Activated T-helper 17 cell treated with anti-CD3 and anti-CD28 coated beads, Interleukin-2, amount 50 U/mL, for 72 hours (primary cell): ENCODE measurements around the gene ASB5. TPM values are rescaled to one million over a fixed set of nuclear protein-coding genes. Genes with fewer than 3 reads are reported as not detected.
A peak's percentile ranks its signal among the peaks of the same experiment; 100 is the strongest.
"Not testable (repeated sequence)": the region's sequence is repeated elsewhere in the genome, so short reads cannot be mapped to it uniquely, and the experiment has no call there.

ENCODE experiments used
- ATAC-seq: fragments of 150-1000 bp; cut with Tn5 transposase; replicated peaks from 2 replicates; pipeline ENCODE4 v1.10.0; 2021; ENCODE audit warnings: mild to moderate bottlenecking, moderate library complexity
- H3K27ac Mint-ChIP-seq: one replicate; pipeline ENCODE4 v1.8.0; 2022; ENCODE audit warnings: mixed read lengths
- H3K27me3 Mint-ChIP-seq: one replicate; pipeline ENCODE4 v1.8.0; 2022; ENCODE audit warnings: mixed read lengths
- H3K36me3 Mint-ChIP-seq: one replicate; pipeline ENCODE4 v1.8.0; 2022; ENCODE audit warnings: low read depth, mild to moderate bottlenecking, mixed read lengths
- H3K4me1 Mint-ChIP-seq: one replicate; pipeline ENCODE4 v1.8.0; 2022; ENCODE audit warnings: mixed read lengths
- H3K4me3 Mint-ChIP-seq: one replicate; pipeline ENCODE4 v1.8.0; 2022; ENCODE audit warnings: mild to moderate bottlenecking, mixed read lengths
- H3K9me3 Mint-ChIP-seq: one replicate; pipeline ENCODE4 v1.8.0; 2022; ENCODE audit warnings: mixed read lengths
- total RNA-seq, 2 donors: library from RNA; stranded (reverse); gene quantifications; one replicate each; pipeline ENCODE4 v1.2.3, GENCODE V29; 2022

The ASB5 gene
- total RNA-seq, 2 donors from 2014 or later = not detected

GRCh38 chr4:176292920-176293319 lies 23.9 kb upstream of the ASB5 start:
- no peak for ATAC-seq
- H3K36me3 Mint-ChIP-seq = no peaks in the 10 kb centered on the region
- H3K27me3 Mint-ChIP-seq = peaks cover 3% of the 10 kb centered on the region
- H3K4me3 Mint-ChIP-seq = no peak overlapping the region
- H3K9me3 Mint-ChIP-seq = no peaks in the 10 kb centered on the region
- H3K27ac Mint-ChIP-seq = no peak overlapping the region
- H3K4me1 Mint-ChIP-seq = no peaks in the 10 kb centered on the region

DNA sequence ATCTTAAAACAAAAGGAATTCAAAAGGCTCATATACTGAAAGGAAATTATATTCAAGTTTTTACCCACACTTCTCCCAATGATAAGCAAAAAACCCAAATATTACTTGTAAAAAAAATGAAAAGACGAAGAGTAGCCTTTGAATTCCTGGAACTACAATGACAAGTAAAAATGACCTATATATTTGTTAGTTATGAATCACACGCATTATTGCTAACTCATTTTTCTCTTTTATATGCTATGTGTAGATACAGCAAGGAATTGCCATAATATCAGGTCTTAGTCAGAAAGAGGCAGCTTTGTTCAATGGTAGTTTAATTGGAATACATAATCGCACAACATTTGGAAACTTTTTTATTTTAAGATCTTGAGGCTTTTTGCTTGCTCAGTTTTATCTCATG lies 22.7 kb upstream of the ASB5 start:
- no peak for ATAC-seq
- Mint-ChIP-seq H3K4me3 (no peak overlapping the region), H3K27me3 (peaks cover 3% of the 10 kb centered on the region), H3K4me1 (no peaks in the 10 kb centered on the region), H3K27ac (no peak overlapping the region), H3K9me3 (no peaks in the 10 kb centered on the region), H3K36me3 (no peaks in the 10 kb centered on the region)

GRCh38 chr4:176290520-176290919 lies 21.5 kb upstream of the ASB5 start:
- no peaks in the 10 kb centered on the region for H3K4me1 Mint-ChIP-seq
- no peak overlapping the region for H3K27ac Mint-ChIP-seq
- no peak overlapping the region for H3K4me3 Mint-ChIP-seq
- H3K9me3 Mint-ChIP-seq = no peaks in the 10 kb centered on the region
- H3K27me3 Mint-ChIP-seq = peaks cover 3% of the 10 kb centered on the region
- H3K36me3 Mint-ChIP-seq = no peaks in the 10 kb centered on the region
- ATAC-seq = no peak

DNA sequence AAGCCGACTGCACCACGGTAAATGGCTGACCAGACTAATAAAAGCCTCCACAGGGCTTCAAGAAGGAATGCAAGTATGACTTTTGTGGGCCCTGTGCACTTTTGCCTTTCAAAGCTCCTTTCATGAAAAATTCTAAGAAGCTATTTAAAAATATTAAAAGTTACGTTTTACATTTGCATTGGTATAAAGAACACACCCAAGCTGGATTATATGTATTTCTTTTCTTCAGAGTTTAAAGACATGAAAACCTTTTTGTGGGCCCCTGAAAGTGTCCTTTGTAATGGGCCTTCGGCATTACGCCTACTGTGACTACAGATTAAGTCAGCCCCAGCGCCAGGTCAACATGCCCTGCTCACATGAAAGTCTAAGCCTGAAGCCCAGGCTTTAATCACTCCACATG lies 20.5 kb upstream of the ASB5 start:
- no peaks in the 10 kb centered on the region for H3K36me3 Mint-ChIP-seq
- H3K27ac Mint-ChIP-seq = no peak overlapping the region
- ATAC-seq = no peak
- no peak overlapping the region for H3K4me3 Mint-ChIP-seq
- H3K27me3 Mint-ChIP-seq = peaks cover 3% of the 10 kb centered on the region
- H3K4me1 Mint-ChIP-seq = no peaks in the 10 kb centered on the region
- no peaks in the 10 kb centered on the region for H3K9me3 Mint-ChIP-seq

- peaks cover 3% of the 10 kb centered on the region for H3K27me3 Mint-ChIP-seq
- H3K27ac Mint-ChIP-seq = no peak overlapping the region
- no peaks in the 10 kb centered on the region for H3K9me3 Mint-ChIP-seq
- ATAC-seq = no peak
- H3K4me3 Mint-ChIP-seq = no peak overlapping the region
- no peaks in the 10 kb centered on the region for H3K36me3 Mint-ChIP-seq
- no peaks in the 10 kb centered on the region for H3K4me1 Mint-ChIP-seq
Measured at GRCh38 chr4:176288020-176288419, 19.0 kb upstream of the ASB5 start.

DNA sequence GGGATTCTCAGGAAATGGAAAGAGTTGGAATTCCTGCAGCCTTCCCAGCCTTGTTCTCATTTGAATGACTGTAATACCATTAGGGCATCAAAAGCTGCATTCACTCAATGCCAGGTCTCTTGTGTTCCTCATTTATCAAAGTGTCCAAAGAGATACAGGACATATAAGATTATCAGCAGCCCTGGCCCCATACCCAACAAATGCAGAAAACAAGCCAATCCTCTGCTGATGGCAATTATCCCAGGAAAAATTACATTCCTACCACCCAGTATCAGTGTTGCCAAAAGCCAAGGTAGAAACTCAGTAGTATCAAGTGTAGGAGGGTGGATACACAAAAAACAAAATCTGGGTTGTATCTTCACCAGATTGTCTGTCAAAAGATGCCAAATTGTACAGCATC lies 18.5 kb upstream of the ASB5 start:
- no peaks in the 10 kb centered on the region for H3K36me3 Mint-ChIP-seq
- no peak overlapping the region for H3K27ac Mint-ChIP-seq
- H3K9me3 Mint-ChIP-seq = no peaks in the 10 kb centered on the region
- H3K27me3 Mint-ChIP-seq = peaks cover 3% of the 10 kb centered on the region
- no peak for ATAC-seq
- H3K4me1 Mint-ChIP-seq = no peaks in the 10 kb centered on the region
- H3K4me3 Mint-ChIP-seq = no peak overlapping the region

DNA sequence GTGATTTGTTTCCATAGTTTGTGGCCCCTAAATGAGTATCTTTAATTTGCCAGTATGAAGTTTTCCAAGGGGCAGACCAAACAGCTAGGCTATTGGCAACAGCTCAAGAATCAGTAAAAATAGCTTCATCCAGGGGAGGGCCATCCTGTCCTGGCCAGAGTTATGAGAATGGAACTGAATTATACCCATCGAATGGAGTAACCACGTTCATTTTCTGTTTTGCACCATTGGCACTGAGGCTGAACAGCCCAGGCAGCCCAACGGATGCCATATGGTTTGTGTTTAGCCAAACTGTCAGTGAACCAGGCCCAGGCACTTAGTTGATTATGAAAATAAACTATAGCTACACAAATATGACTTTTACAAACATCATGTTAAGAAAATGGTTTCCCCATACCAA lies 17.7 kb upstream of the ASB5 start:
- Mint-ChIP-seq H3K36me3 (no peaks in the 10 kb centered on the region), H3K4me1 (no peaks in the 10 kb centered on the region), H3K27ac (no peak overlapping the region), H3K27me3 (peaks cover 3% of the 10 kb centered on the region), H3K4me3 (no peak overlapping the region), H3K9me3 (no peaks in the 10 kb centered on the region)
- ATAC-seq = no peak

GRCh38 chr4:176279560-176279959 lies 10.5 kb upstream of the ASB5 start:
- ATAC-seq, H3K36me3 Mint-ChIP-seq, H3K9me3 Mint-ChIP-seq, H3K27ac Mint-ChIP-seq, H3K4me1 Mint-ChIP-seq, H3K4me3 Mint-ChIP-seq: not testable (repeated sequence)
- H3K27me3 Mint-ChIP-seq = peaks cover 18% of the 10 kb centered on the region

DNA sequence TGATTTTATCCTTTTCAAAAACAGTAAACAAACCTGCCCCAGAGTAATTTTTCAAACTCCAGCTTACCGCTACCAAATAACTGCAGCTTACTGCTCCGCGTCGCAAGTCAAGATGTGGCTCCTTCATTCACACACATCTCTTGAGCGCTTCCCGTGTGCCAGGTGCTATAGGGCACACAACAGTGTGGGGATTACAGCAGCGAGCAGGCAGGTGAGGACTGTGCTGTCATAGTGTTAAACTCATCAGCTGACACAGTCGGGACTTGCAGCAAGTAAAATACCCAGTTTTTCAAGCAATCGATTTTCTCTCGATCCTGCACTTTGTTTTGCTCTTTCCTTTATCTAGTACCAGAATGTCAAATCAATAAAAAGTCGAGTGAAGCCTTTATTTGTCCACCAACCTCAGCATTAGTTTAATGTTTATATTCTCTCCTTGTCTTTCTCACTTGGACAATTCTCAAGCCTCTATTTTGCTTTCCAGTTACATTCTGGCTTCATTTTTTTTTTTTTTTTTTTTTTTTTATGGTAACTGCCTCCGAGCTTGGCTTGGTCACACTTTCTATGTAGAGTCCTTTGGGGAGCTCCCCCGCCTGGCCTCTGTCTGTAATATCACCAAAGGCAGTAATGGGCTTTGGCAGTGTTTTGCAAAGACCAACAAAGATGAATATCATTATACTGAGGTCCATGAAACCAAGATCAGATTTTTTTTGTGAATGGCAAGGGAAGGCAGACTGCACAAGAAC lies 8.3 kb upstream of the ASB5 start:
- Mint-ChIP-seq H3K27ac (no peak overlapping the region), H3K9me3 (no peaks in the 10 kb centered on the region), H3K4me1 (no peaks in the 10 kb centered on the region), H3K4me3 (no peak overlapping the region), H3K36me3 (no peaks in the 10 kb centered on the region), H3K27me3 (peaks cover 18% of the 10 kb centered on the region)
- no peak for ATAC-seq

DNA sequence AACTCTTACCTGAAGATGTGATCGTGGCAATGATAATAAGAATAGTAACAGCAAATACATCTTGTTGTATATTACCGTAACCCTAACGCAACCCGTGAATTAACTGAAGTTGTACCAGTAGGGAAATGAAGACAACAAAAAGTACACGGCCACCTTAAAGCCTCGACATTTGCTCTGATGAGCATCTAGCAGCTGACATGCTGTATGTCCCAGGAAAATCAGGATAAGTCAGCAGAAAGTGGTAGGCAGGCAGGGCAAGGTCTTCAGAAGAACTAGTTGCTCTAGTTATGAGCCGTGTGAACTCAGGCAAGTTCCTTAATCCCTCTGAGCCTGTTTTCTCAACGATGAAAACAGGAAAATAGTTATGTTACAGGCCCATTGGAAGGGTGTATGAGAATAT lies 7.7 kb upstream of the ASB5 start:
- ATAC-seq = no peak
- peaks cover 22% of the 10 kb centered on the region for H3K27me3 Mint-ChIP-seq
- H3K9me3 Mint-ChIP-seq = no peaks in the 10 kb centered on the region
- no peak overlapping the region for H3K4me3 Mint-ChIP-seq
- H3K27ac Mint-ChIP-seq = no peak overlapping the region
- H3K36me3 Mint-ChIP-seq = no peaks in the 10 kb centered on the region
- no peaks in the 10 kb centered on the region for H3K4me1 Mint-ChIP-seq

DNA sequence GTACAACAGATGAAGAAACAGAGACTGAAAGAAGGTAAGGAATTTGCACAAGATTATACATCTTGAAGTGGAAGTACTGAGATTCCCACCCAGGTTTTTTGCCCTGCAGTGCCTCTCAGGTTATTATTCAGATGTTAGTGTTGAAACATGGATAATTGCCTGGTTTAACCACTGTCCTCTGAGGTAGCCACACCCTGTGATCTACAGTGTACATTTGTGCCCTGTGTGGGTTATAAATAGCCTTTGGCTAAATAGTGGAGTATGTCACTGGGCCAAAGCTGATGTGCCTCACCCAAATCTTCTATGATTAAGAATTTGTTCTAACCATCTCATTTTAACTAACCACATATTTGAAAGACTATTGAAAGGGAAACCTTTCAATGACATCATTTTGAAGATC lies 5.4 kb upstream of the ASB5 start:
- peaks cover 19% of the 10 kb centered on the region for H3K27me3 Mint-ChIP-seq

DNA sequence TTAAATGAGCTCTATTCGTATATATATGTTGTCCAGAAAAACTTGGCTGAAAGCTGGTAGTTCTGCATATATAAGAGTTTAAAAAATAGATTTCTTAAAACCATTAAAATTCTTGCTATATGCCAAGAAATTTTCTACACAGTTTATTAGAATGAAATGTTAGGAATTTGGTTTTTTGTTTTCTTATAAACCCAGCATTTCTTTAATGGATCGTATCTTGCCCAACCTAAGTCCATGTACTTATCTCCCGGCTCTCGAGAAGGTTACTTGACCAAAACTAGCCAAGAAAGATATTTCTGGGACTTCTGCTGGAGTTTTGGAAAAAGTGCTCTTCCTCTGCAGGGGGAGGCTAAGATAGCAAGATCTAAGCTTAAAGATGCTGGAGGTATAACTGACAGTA lies 4.7 kb upstream of the ASB5 start:
- H3K27ac Mint-ChIP-seq = no peak overlapping the region
- ATAC-seq = no peak
- no peak overlapping the region for H3K4me3 Mint-ChIP-seq
- H3K4me1 Mint-ChIP-seq = no peaks in the 10 kb centered on the region
- H3K27me3 Mint-ChIP-seq = peaks cover 19% of the 10 kb centered on the region
- no peaks in the 10 kb centered on the region for H3K9me3 Mint-ChIP-seq
- H3K36me3 Mint-ChIP-seq = no peaks in the 10 kb centered on the region

More for the DNA sequence above, 5.4 kb upstream of the ASB5 start:
- H3K4me1 Mint-ChIP-seq = no peaks in the 10 kb centered on the region
- H3K4me3 Mint-ChIP-seq = no peak overlapping the region
- no peak overlapping the region for H3K27ac Mint-ChIP-seq
- no peaks in the 10 kb centered on the region for H3K9me3 Mint-ChIP-seq
- no peaks in the 10 kb centered on the region for H3K36me3 Mint-ChIP-seq
- no peak for ATAC-seq

- no peaks in the 10 kb centered on the region for H3K4me1 Mint-ChIP-seq
- no peak overlapping the region for H3K4me3 Mint-ChIP-seq
- ATAC-seq = no peak
- H3K9me3 Mint-ChIP-seq = no peaks in the 10 kb centered on the region
- H3K36me3 Mint-ChIP-seq = no peaks in the 10 kb centered on the region
- no peak overlapping the region for H3K27ac Mint-ChIP-seq
- H3K27me3 Mint-ChIP-seq = peaks cover 16% of the 10 kb centered on the region
Measured at GRCh38 chr4:176272799-176273198, 3.8 kb upstream of the ASB5 start.

GRCh38 chr4:176271749-176272148 lies 2.7 kb upstream of the ASB5 start:
- H3K36me3 Mint-ChIP-seq = no peaks in the 10 kb centered on the region
- no peak overlapping the region for H3K4me3 Mint-ChIP-seq
- no peak overlapping the region for H3K27ac Mint-ChIP-seq
- no peak for ATAC-seq
- H3K27me3 Mint-ChIP-seq = peaks cover 9% of the 10 kb centered on the region
- no peaks in the 10 kb centered on the region for H3K4me1 Mint-ChIP-seq
- no peaks in the 10 kb centered on the region for H3K9me3 Mint-ChIP-seq

GRCh38 chr4:176270669-176271068 lies 1.6 kb upstream of the ASB5 start:
- peak; percentile 49 for ATAC-seq
- H3K36me3 Mint-ChIP-seq = no peaks in the 10 kb centered on the region
- no peak overlapping the region for H3K27ac Mint-ChIP-seq
- peaks cover 5% of the 10 kb centered on the region for H3K27me3 Mint-ChIP-seq
- H3K9me3 Mint-ChIP-seq = no peaks in the 10 kb centered on the region
- H3K4me3 Mint-ChIP-seq = no peak overlapping the region
- no peaks in the 10 kb centered on the region for H3K4me1 Mint-ChIP-seq

- no peak overlapping the region for H3K27ac Mint-ChIP-seq
- H3K4me1 Mint-ChIP-seq = no peaks in the 10 kb centered on the region
- no peaks in the 10 kb centered on the region for H3K36me3 Mint-ChIP-seq
- ATAC-seq = no peak
- H3K27me3 Mint-ChIP-seq = no peaks in the 10 kb centered on the region
- no peaks in the 10 kb centered on the region for H3K9me3 Mint-ChIP-seq
- H3K4me3 Mint-ChIP-seq = no peak overlapping the region
Measured at GRCh38 chr4:176266026-176266425, 3.0 kb downstream of the ASB5 start.
